ENCODE measurements around the gene PPP1R3F. TPM values are rescaled to one million over a fixed set of nuclear protein-coding genes. Genes with fewer than 3 reads are reported as not detected.
"Not testable (repeated sequence)": the region's sequence is repeated elsewhere in the genome, so short reads cannot be mapped to it uniquely, and the experiment has no call there.

PPP1R3F gene
- total and polyA plus RNA-seq, 7 experiments from 2014 or later, result 8.9 to 16.3 (median 9.7) TPM

- H3K9me3 ChIP-seq (ENCODE audit: control insufficient read depth in 2 of 3, low read length in 3 of 3); H3K36me3 ChIP-seq (ENCODE audit: control insufficient read depth in 2 of 3, insufficient read depth in 3 of 3, low read length in 3 of 3); POLR2A ChIA-PET; ATAC-seq; H3K27ac Mint-ChIP-seq; H3K27ac ChIP-seq (ENCODE audit: low read depth, low read length); H3K4me1 Mint-ChIP-seq; H3K4me3 ChIP-seq (ENCODE audit: low read length); H3K27me3 ChIP-seq (ENCODE audit: control insufficient read depth in 2 of 2, insufficient read depth in 2 of 2, low read length in 2 of 2); H3K9me3 Mint-ChIP-seq; intact Hi-C loops (cut with micrococcal nuclease); DNase-seq; H3K27me3 Mint-ChIP-seq; H3K36me3 Mint-ChIP-seq; H3K4me1 ChIP-seq (ENCODE audit: control insufficient read depth in 2 of 2, insufficient read depth in 2 of 2, low read length in 2 of 2); H3K4me3 Mint-ChIP-seq; CTCF ChIA-PET: not testable (repeated sequence)
These were observed 60.8 kb downstream of the PPP1R3F start for GRCh38 chrX:49330421-49330820.

DNA sequence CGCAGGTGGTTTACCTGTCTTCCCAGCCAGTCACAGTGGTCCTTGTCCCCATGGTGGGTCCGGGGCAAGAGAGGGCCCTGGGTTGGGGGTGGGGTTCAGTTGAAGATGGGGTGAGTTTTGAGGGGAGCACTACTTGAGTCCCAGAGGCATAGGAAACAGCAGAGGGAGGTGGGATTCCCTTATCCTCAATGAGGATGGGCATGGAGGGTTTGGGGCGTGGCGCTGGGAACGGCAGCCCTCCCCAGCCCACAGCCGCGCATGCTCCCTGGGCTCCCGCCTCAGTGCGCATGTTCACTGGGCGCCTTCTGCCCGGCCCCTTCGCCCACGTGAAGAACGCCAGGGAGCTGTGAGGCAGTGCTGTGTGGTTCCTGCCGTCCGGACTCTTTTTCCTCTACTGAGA, 61.7 kb downstream of the PPP1R3F start, which contains the start of gene GAGE13:
Gene GAGE13 (plus strand): TSS at position 301 of the 400 bp plus-strand sequence. CDS start 1,156 bp downstream, outside the sequence.
- H3K27me3 ChIP-seq (ENCODE audit: control insufficient read depth in 2 of 2, insufficient read depth in 2 of 2, low read length in 2 of 2); H3K4me3 ChIP-seq (ENCODE audit: low read length); intact Hi-C loops (cut with micrococcal nuclease); H3K9me3 ChIP-seq (ENCODE audit: control insufficient read depth in 2 of 3, low read length in 3 of 3); H3K4me1 Mint-ChIP-seq; POLR2A ChIA-PET; H3K4me3 Mint-ChIP-seq; H3K36me3 ChIP-seq (ENCODE audit: control insufficient read depth in 2 of 3, insufficient read depth in 3 of 3, low read length in 3 of 3); DNase-seq; H3K4me1 ChIP-seq (ENCODE audit: control insufficient read depth in 2 of 2, insufficient read depth in 2 of 2, low read length in 2 of 2); ATAC-seq; H3K27me3 Mint-ChIP-seq; H3K36me3 Mint-ChIP-seq; H3K27ac ChIP-seq (ENCODE audit: low read depth, low read length); H3K27ac Mint-ChIP-seq; H3K9me3 Mint-ChIP-seq; CTCF ChIA-PET: not testable (repeated sequence)

DNA sequence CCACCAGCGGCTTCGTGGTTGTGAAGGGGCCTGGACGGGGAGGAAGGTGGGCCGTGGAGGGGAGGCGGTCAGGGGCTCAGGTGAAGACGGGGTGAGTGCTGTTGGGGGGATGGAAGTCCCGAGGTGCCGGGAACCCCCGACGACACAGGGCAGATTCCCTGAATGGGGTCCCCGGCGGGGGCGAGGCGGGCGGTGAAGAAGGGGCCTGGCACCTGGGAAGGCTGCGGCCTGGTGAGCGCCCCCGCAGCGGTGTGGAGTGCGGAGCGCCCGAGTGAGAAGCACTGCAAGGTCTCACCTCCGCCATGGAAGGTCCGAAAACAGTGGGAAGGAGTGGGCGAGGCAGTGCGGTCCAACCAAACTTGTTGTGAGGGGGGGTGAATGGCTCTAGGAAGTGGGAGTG, 62.2 kb downstream of the PPP1R3F start:
- H3K27ac ChIP-seq (ENCODE audit: low read depth, low read length); POLR2A ChIA-PET; H3K9me3 ChIP-seq (ENCODE audit: control insufficient read depth in 2 of 3, low read length in 3 of 3); intact Hi-C loops (cut with micrococcal nuclease); H3K4me1 ChIP-seq (ENCODE audit: control insufficient read depth in 2 of 2, insufficient read depth in 2 of 2, low read length in 2 of 2); H3K4me1 Mint-ChIP-seq; H3K36me3 Mint-ChIP-seq; CTCF ChIA-PET; H3K36me3 ChIP-seq (ENCODE audit: control insufficient read depth in 2 of 3, insufficient read depth in 3 of 3, low read length in 3 of 3); H3K4me3 Mint-ChIP-seq; ATAC-seq; H3K9me3 Mint-ChIP-seq; H3K27me3 ChIP-seq (ENCODE audit: control insufficient read depth in 2 of 2, insufficient read depth in 2 of 2, low read length in 2 of 2); H3K27ac Mint-ChIP-seq; H3K27me3 Mint-ChIP-seq; H3K4me3 ChIP-seq (ENCODE audit: low read length): not testable (repeated sequence)
- DNase-seq, result peak in 1 of 9 donors; percentile 47

Other genes with a start within 250 kb of the PPP1R3F start
- 10 to 100 TPM; 26.2 to 54.2 (median 30.5) TPM for gene TFE3, start 226.4 kb upstream of the PPP1R3F start, total RNA-seq
- gene TFE3, start 226.4 kb upstream of the PPP1R3F start, polyA plus RNA-seq, result 1 to 10 TPM; 2.2 to 4.3 TPM
- gene CCDC120, start 210.8 kb upstream of the PPP1R3F start, total RNA-seq, result 10 to 100 TPM in 4 of 5 experiments, 1 to 10 TPM in 1; 7.6 to 15.1 (median 11.3) TPM
- 1 to 10 TPM; 1.3 to 1.6 TPM for gene CCDC120, start 210.8 kb upstream of the PPP1R3F start, polyA plus RNA-seq
- gene PRAF2, start 195.8 kb upstream of the PPP1R3F start, total RNA-seq, result 10 to 100 TPM; 15.9 to 28.3 (median 20.4) TPM
- 10 to 100 TPM; 46.1 to 56.4 TPM for gene PRAF2, start 195.8 kb upstream of the PPP1R3F start, polyA plus RNA-seq
- 100 to 1,000 TPM in 2 of 5 experiments, 10 to 100 TPM in 3; 51.4 to 115 (median 80.0) TPM for gene WDR45, start 189.9 kb upstream of the PPP1R3F start, total RNA-seq
- 10 to 100 TPM; 38.3 to 54.2 TPM for gene WDR45, start 189.9 kb upstream of the PPP1R3F start, polyA plus RNA-seq
- gene GPKOW, start 146.1 kb upstream of the PPP1R3F start, total RNA-seq, result 10 to 100 TPM; 11.3 to 30.9 (median 18.9) TPM
- 10 to 100 TPM; 30.7 to 42.4 TPM for gene GPKOW, start 146.1 kb upstream of the PPP1R3F start, polyA plus RNA-seq
- gene MAGIX, start 107.0 kb upstream of the PPP1R3F start, total RNA-seq, result 1 to 10 TPM; 1.5 to 2.6 (median 2.1) TPM
- gene MAGIX, start 107.0 kb upstream of the PPP1R3F start, polyA plus RNA-seq, result 1 to 10 TPM in 1 of 2 donors, under 1 TPM in 1; 0.38 to 1.0 TPM
- gene PLP2, start 97.9 kb upstream of the PPP1R3F start, total RNA-seq, result 100 to 1,000 TPM in 1 of 5 experiments, 10 to 100 TPM in 4; 64.2 to 132 (median 90.5) TPM
- gene PLP2, start 97.9 kb upstream of the PPP1R3F start, polyA plus RNA-seq, result 100 to 1,000 TPM; 100 to 129 TPM
- gene PRICKLE3, start 83.4 kb upstream of the PPP1R3F start, total RNA-seq, result 10 to 100 TPM in 1 of 5 experiments, 1 to 10 TPM in 4; 7.2 to 19.8 (median 9.2) TPM
- gene PRICKLE3, start 83.4 kb upstream of the PPP1R3F start, polyA plus RNA-seq, result 1 to 10 TPM; 1.4 to 4.2 TPM
- 1 to 10 TPM in 3 of 5 experiments, under 1 TPM in 2; 0.35 to 2.2 (median 1.1) TPM for gene SYP, start 69.6 kb upstream of the PPP1R3F start, total RNA-seq
- under 1 TPM; 0.26 to 0.53 TPM for gene SYP, start 69.6 kb upstream of the PPP1R3F start, polyA plus RNA-seq
- gene CACNA1F, start 36.5 kb upstream of the PPP1R3F start, total RNA-seq, result 1 to 10 TPM in 4 of 5 experiments, under 1 TPM in 1; 0.58 to 2.2 (median 1.3) TPM
- under 1 TPM in 1 of 2 donors, not detected in 1; 0.12 TPM for gene CACNA1F, start 36.5 kb upstream of the PPP1R3F start, polyA plus RNA-seq
- 10 to 100 TPM; 19.0 to 34.0 (median 27.6) TPM for gene CCDC22, start 34.3 kb upstream of the PPP1R3F start, total RNA-seq
- 10 to 100 TPM; 25.3 to 34.9 TPM for gene CCDC22, start 34.3 kb upstream of the PPP1R3F start, polyA plus RNA-seq
- 10 to 100 TPM in 1 of 5 experiments, 1 to 10 TPM in 2, under 1 TPM in 2; 0.50 to 25.3 (median 1.7) TPM for gene FOXP3, start 5.1 kb upstream of the PPP1R3F start, total RNA-seq
- under 1 TPM; 0.35 to 0.41 TPM for gene FOXP3, start 5.1 kb upstream of the PPP1R3F start, polyA plus RNA-seq
- not detected for gene GAGE10, start 33.9 kb downstream of the PPP1R3F start, total RNA-seq
- gene GAGE10, start 33.9 kb downstream of the PPP1R3F start, polyA plus RNA-seq, result not detected
- gene GAGE12J, start 52.2 kb downstream of the PPP1R3F start, total RNA-seq, result not detected
- not detected for gene GAGE12J, start 52.2 kb downstream of the PPP1R3F start, polyA plus RNA-seq
- gene GAGE13, start 61.8 kb downstream of the PPP1R3F start, total RNA-seq, result not detected
- not detected for gene GAGE13, start 61.8 kb downstream of the PPP1R3F start, polyA plus RNA-seq

Measured in naive thymus-derived CD4-positive, alpha-beta T cell (primary cell).